GM12864 (cell line): ENCODE results near the gene CPM.
"Not testable (repeated sequence)": the region's sequence is repeated elsewhere in the genome, so short reads cannot be mapped to it uniquely, and the experiment has no call there.

Experiments
- DNase-seq: peaks from one replicate; pipeline ENCODE4 v3.0.0-alpha.2; 2011; ENCODE audit warnings: low read depth
- H3K4me3 ChIP-seq: 2 replicates; pipeline ENCODE4 v1.5.1; 2011; ENCODE audit warnings: mild to moderate bottlenecking, low read depth, low read length, control low read depth
- CTCF ChIP-seq: IDR thresholded peaks from 2 replicates; pipeline ENCODE4 v1.5.1; 2011; ENCODE audit warnings: low read depth, mild to moderate bottlenecking, moderate library complexity, low read length, control low read depth, inconsistent platforms; ENCODE audit errors: missing control alignments

CPM gene

GRCh38 chr12:68841717-68842116 lies 91.3 kb downstream of the CPM start:
- TF ChIP-seq CTCF = no peak
- H3K4me3 ChIP-seq = no peak overlapping the region
- DNase-seq = no peak

- H3K4me3 ChIP-seq, DNase-seq: not testable (repeated sequence)
These were observed 91.8 kb downstream of the CPM start for GRCh38 chr12:68841175-68841574.

GRCh38 chr12:68839183-68840147 lies 93.5 kb downstream of the CPM start:
- no peak for DNase-seq
- no peak for TF ChIP-seq CTCF
- H3K4me3 ChIP-seq = no peak overlapping the region

GRCh38 chr12:68838046-68838886 lies 94.7 kb downstream of the CPM start:
- H3K4me3 ChIP-seq = no peak overlapping the region
- DNase-seq = no peak
- no peak for TF ChIP-seq CTCF

- no peak for TF ChIP-seq CTCF
- no peak overlapping the region for H3K4me3 ChIP-seq
- DNase-seq = no peak
These were observed 95.8 kb downstream of the CPM start for GRCh38 chr12:68837215-68837614.

GRCh38 chr12:68835333-68835908 lies 97.5 kb downstream of the CPM start:
- DNase-seq = no peak
- no peak for TF ChIP-seq CTCF
- no peak overlapping the region for H3K4me3 ChIP-seq

GRCh38 chr12:68833508-68833907 lies 99.5 kb downstream of the CPM start:
- no peak overlapping the region for H3K4me3 ChIP-seq
- no peak for DNase-seq
- TF ChIP-seq CTCF = no peak
